ENCODE data around the gene NFATC1. TPM values are rescaled to one million over a fixed set of nuclear protein-coding genes. Genes with fewer than 3 reads are reported as not detected.

Gene NFATC1
- total and polyA plus RNA-seq, 2 experiments from 2014 or later, result 7.5 to 9.8 TPM

- TF ChIP-seq EZH2 (IDR thresholded peaks at IDR 0.05; ENCODE audit: insufficient read depth, poor library complexity, severe bottlenecking) (no peak), EZH2phosphoT487 (IDR thresholded peaks at IDR 0.05; ENCODE audit: insufficient read depth, low read depth) (no peak)
- in situ Hi-C loops (cut with MboI), result no loop called here
- no peaks in the 10 kb centered on the region for H3K9me3 ChIP-seq (ENCODE audit: low read depth)
These were observed 22.5 kb downstream of the NFATC1 start for GRCh38 chr18:79418236-79418635.

DNA sequence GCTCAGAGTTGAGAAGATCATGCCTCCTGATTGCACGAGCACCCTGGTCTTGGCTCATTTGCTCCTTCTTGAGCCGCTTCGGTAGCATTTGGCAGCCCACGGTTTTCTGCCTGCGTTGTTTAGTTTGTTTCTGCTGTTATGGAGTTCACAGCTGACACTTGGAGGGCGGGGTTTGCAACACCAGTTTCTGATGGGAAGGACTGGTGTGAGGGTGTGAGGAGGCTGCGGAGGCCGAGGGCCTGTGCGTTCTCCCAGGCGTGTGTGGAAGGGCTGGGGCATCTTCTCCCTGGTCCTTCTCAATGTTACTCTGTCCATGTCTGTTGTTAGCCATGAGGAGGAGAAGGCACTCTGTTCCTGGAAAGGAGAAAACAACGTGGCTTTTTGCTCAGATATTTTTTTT, 22.9 kb downstream of the NFATC1 start:
- Histone ChIP-seq H3K79me2 (ENCODE audit: insufficient read depth) (no peaks in the 10 kb centered on the region; the same call in 1 of the 2 replicates), H3K9me2 (ENCODE audit: insufficient read depth) (no peaks in the 10 kb centered on the region), H3K27ac (no peak overlapping the region), H3K9ac (no peak overlapping the region), H3K36me3 (ENCODE audit: low read depth) (no peaks in the 10 kb centered on the region), H3K4me3 (no peak overlapping the region), H3K4me2 (ENCODE audit: unreplicated experiment) (no peak overlapping the region), H3K9me3 (ENCODE audit: low read depth) (no peaks in the 10 kb centered on the region), H3F3A (ENCODE audit: insufficient read depth) (no peaks in the 10 kb centered on the region), H2AFZ (no peak overlapping the region), H3K4me1 (ENCODE audit: insufficient read depth) (peaks cover 13% of the 10 kb centered on the region), H3K27me3 (replicated peaks; ENCODE audit: insufficient read depth) (no peaks in the 10 kb centered on the region), H4K20me1 (ENCODE audit: insufficient read depth) (no peaks in the 10 kb centered on the region)
- in situ Hi-C loops (cut with MboI), result no loop called here
- DNase-seq, result no peak
- 83 to 84% methylated on average over 11 of the region's 11 CpGs for WGBS, 2 experiments (ENCODE audit: low coverage in 1 of 2, low lambda C conversion rate in 2 of 2, missing lambda C conversion rate in 2 of 2)
- no peak for TF ChIP-seq EZH2 (IDR thresholded peaks at IDR 0.05; ENCODE audit: insufficient read depth, poor library complexity, severe bottlenecking)
- no peak for TF ChIP-seq EZH2phosphoT487 (IDR thresholded peaks at IDR 0.05; ENCODE audit: insufficient read depth, low read depth)

More at GRCh38 chr18:79418236-79418635, 22.5 kb downstream of the NFATC1 start:
- Histone ChIP-seq H3K9ac (no peak overlapping the region), H3K27ac (no peak overlapping the region), H3K9me2 (ENCODE audit: insufficient read depth) (no peaks in the 10 kb centered on the region), H3K27me3 (replicated peaks; ENCODE audit: insufficient read depth) (no peaks in the 10 kb centered on the region), H3K4me2 (ENCODE audit: unreplicated experiment) (no peak overlapping the region), H3F3A (ENCODE audit: insufficient read depth) (no peaks in the 10 kb centered on the region), H3K4me1 (ENCODE audit: insufficient read depth) (peaks cover 13% of the 10 kb centered on the region), H4K20me1 (ENCODE audit: insufficient read depth) (no peaks in the 10 kb centered on the region), H3K4me3 (no peak overlapping the region), H2AFZ (no peak overlapping the region), H3K79me2 (ENCODE audit: insufficient read depth) (no peaks in the 10 kb centered on the region; the same call in 1 of the 2 replicates), H3K36me3 (ENCODE audit: low read depth) (no peaks in the 10 kb centered on the region)
- no peak for DNase-seq
- 93 to 96% methylated on average over 11 to 19 of the region's 19 CpGs for WGBS, 2 experiments (ENCODE audit: low coverage in 1 of 2, low lambda C conversion rate in 2 of 2, missing lambda C conversion rate in 2 of 2)

DNA sequence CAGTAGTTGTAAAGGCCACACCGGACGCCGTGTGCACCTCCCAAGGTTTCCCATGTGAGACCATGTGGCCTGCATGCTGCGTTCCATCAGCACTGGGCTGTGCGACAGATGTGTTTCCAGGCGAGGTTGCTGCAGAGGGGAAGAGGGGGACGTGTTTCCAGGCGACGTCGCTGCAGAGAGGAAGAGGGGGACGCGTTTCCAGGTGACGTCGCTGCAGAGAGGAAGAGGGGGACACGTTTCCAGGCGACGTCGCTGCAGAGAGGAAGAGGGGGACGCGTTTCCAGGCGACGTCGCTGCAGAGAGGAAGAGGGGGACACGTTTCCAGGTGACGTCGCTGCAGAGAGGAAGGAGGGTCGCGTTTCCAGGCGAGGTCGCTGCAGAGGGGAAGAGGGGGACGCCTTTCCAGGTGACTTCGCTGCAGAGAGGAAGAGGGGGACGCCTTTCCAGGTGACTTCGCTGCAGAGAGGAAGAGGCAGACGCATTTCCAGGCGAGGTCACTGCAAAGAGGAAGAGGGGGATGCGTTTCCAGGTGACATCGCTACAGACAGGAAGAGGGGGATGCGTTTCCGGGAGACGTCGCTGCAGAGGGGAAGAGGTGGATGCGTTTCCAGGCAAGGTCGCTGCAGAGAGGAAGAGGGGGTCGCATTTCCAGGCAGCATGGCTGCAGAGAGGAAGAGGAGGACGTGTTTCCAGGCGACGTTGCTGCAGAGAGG, 24.5 kb downstream of the NFATC1 start:
- Histone ChIP-seq H4K20me1 (ENCODE audit: insufficient read depth) (no peaks in the 10 kb centered on the region), H3K4me2 (ENCODE audit: unreplicated experiment) (no peak overlapping the region), H3K36me3 (ENCODE audit: low read depth) (no peaks in the 10 kb centered on the region), H3K9me3 (ENCODE audit: low read depth) (no peaks in the 10 kb centered on the region), H3K27me3 (replicated peaks; ENCODE audit: insufficient read depth) (no peaks in the 10 kb centered on the region), H3K4me3 (no peak overlapping the region), H3K27ac (no peak overlapping the region), H3K9me2 (ENCODE audit: insufficient read depth) (no peaks in the 10 kb centered on the region), H3K4me1 (ENCODE audit: insufficient read depth) (peaks cover 13% of the 10 kb centered on the region), H3K9ac (no peak overlapping the region), H3K79me2 (ENCODE audit: insufficient read depth) (no peaks in the 10 kb centered on the region), H2AFZ (no peak overlapping the region), H3F3A (ENCODE audit: insufficient read depth) (no peaks in the 10 kb centered on the region)
- in situ Hi-C loops (cut with MboI), result no loop called here
- DNase-seq, result no peak
- 92 to 95% methylated on average over 24 to 48 of the region's 48 CpGs for WGBS, 2 experiments (ENCODE audit: low coverage in 1 of 2, low lambda C conversion rate in 2 of 2, missing lambda C conversion rate in 2 of 2)
- TF ChIP-seq EZH2 (IDR thresholded peaks at IDR 0.05; ENCODE audit: insufficient read depth, poor library complexity, severe bottlenecking), result no peak
- no peak for TF ChIP-seq EZH2phosphoT487 (IDR thresholded peaks at IDR 0.05; ENCODE audit: insufficient read depth, low read depth)

DNA sequence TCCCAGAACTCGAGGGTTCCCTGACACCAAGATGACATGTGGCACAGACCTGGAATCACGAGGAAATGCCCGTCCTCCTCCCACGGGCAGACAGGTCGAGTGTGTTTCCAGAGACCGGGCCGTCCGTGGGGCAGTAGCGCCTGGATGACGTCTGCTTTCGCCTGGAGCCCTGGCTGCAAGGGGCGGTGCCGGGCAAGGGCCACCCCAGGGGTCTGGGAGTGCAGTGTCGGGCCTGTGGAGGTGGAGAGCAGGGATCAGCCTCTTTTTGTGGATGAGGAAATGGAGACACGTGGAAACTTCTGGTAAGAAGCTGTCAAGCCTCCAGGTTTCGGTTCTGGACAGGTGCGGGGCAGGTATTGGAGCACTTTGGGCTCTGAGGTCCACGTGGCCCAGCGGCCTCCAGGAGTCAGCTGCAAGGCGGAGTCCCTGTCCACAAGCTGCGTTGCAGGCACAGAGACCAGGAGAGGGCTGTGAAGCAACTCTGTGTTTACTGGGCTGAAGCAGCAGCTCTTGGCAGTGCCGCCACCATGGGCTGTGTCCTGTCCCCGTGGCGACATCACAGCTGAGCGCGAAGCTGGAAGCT, 25.6 kb downstream of the NFATC1 start:
- no peak for DNase-seq
- Histone ChIP-seq H3K9ac (peak overlapping the region; percentile 47; the same call in 1 of the 2 replicates), H3K4me3 (no peak overlapping the region), H4K20me1 (ENCODE audit: insufficient read depth) (no peaks in the 10 kb centered on the region), H3K9me2 (ENCODE audit: insufficient read depth) (no peaks in the 10 kb centered on the region), H3K4me1 (ENCODE audit: insufficient read depth) (peaks cover 13% of the 10 kb centered on the region), H3K36me3 (ENCODE audit: low read depth) (no peaks in the 10 kb centered on the region), H3K4me2 (ENCODE audit: unreplicated experiment) (peak overlapping the region; percentile 13), H2AFZ (no peak overlapping the region), H3K79me2 (ENCODE audit: insufficient read depth) (no peaks in the 10 kb centered on the region), H3K27me3 (replicated peaks; ENCODE audit: insufficient read depth) (no peaks in the 10 kb centered on the region), H3F3A (ENCODE audit: insufficient read depth) (no peaks in the 10 kb centered on the region), H3K9me3 (ENCODE audit: low read depth) (no peaks in the 10 kb centered on the region), H3K27ac (peak overlapping the region; percentile 44)
- in situ Hi-C loops (cut with MboI), result no loop called here
- 60 to 63% methylated on average over 25 to 26 of the region's 26 CpGs for WGBS, 2 experiments (ENCODE audit: low coverage in 1 of 2, low lambda C conversion rate in 2 of 2, missing lambda C conversion rate in 2 of 2)
- no peak for TF ChIP-seq EZH2 (IDR thresholded peaks at IDR 0.05; ENCODE audit: insufficient read depth, poor library complexity, severe bottlenecking)
